MM.1S (cell line): Measurements from ENCODE around the gene CRYBB3.

Source experiments
- DNase-seq: peaks from one replicate; pipeline ENCODE4 v3.0.0-alpha.2; 2015
- H2AFZ ChIP-seq: fragments of 300-600 bp; sonication (generic); 2 replicates; pipeline ENCODE4 v1.6.0; 2016; ENCODE audit warnings: antibody characterized with exemption, low read length
- H3F3A ChIP-seq: fragments of 300-600 bp; sonication (generic); 2 replicates; pipeline ENCODE4 v1.6.1; 2016; ENCODE audit warnings: mild to moderate bottlenecking, antibody characterized with exemption, low read length, moderate library complexity, mixed read lengths; ENCODE audit not compliant: insufficient read depth
- H3K27ac ChIP-seq: fragments of 300-600 bp; sonication (generic); 2 replicates; pipeline ENCODE4 v1.5.1; 2016; ENCODE audit warnings: mild to moderate bottlenecking, low read length
- H3K27me3 ChIP-seq: fragments of 300-600 bp; sonication (generic); replicated peaks from 2 replicates; pipeline ENCODE4 v1.6.0; 2016; ENCODE audit warnings: low read length; ENCODE audit not compliant: insufficient read depth
- H3K36me3 ChIP-seq: fragments of 300-600 bp; sonication (generic); replicated peaks from 2 replicates; pipeline ENCODE4 v1.6.1; 2016; ENCODE audit warnings: mild to moderate bottlenecking, low read length, mixed read lengths; ENCODE audit not compliant: insufficient read depth
- H3K4me1 ChIP-seq: fragments of 300-600 bp; sonication (generic); 2 replicates; pipeline ENCODE4 v1.6.1; 2016; ENCODE audit warnings: low read length, mixed read lengths
- H3K4me2 ChIP-seq: fragments of 300-600 bp; sonication (generic); 2 replicates; pipeline ENCODE4 v1.6.0; 2016; ENCODE audit warnings: low read depth, low read length
- H3K4me3 ChIP-seq: fragments of 300-600 bp; sonication (generic); 2 replicates; pipeline ENCODE4 v1.5.1; 2016; ENCODE audit warnings: low read length, mixed read lengths
- H3K79me2 ChIP-seq: fragments of 300-600 bp; sonication (generic); 2 replicates; pipeline ENCODE4 v1.6.1; 2016; ENCODE audit warnings: mixed run types, low read length, mixed read lengths
- H3K9ac ChIP-seq: fragments of 300-600 bp; sonication (generic); 2 replicates; pipeline ENCODE4 v1.6.1; 2016; ENCODE audit warnings: low read length, mixed read lengths
- H3K9me2 ChIP-seq: fragments of 300-600 bp; sonication (generic); replicated peaks from 2 replicates; pipeline ENCODE4 v1.6.1; 2016; ENCODE audit warnings: mild to moderate bottlenecking, low read length, mixed read lengths; ENCODE audit not compliant: insufficient read depth
- H3K9me3 ChIP-seq: fragments of 300-600 bp; sonication (generic); replicated peaks from 2 replicates; pipeline ENCODE4 v1.6.1; 2016; ENCODE audit warnings: mild to moderate bottlenecking, low read length, mixed read lengths; ENCODE audit not compliant: insufficient read depth
- H4K20me1 ChIP-seq: fragments of 300-600 bp; sonication (generic); 2 replicates; pipeline ENCODE4 v1.6.1; 2016; ENCODE audit warnings: mild to moderate bottlenecking, low read length, moderate library complexity, mixed read lengths; ENCODE audit not compliant: insufficient read depth
- CTCF ChIP-seq: fragments of 300-600 bp; sonication (generic); IDR thresholded peaks from 2 replicates; pipeline ENCODE4 v1.5.1; 2016; ENCODE audit warnings: antibody characterized with exemption, low read length, mixed read lengths
- EZH2 ChIP-seq: fragments of 300-600 bp; sonication (generic); optimal IDR thresholded peaks from 2 replicates; pipeline ENCODE3; 2017; ENCODE audit warnings: low read depth, mild to moderate bottlenecking, antibody characterized with exemption, low read length, mixed read lengths
- EZH2phosphoT487 ChIP-seq: fragments of 300-600 bp; sonication (generic); IDR thresholded peaks from 2 replicates; pipeline ENCODE4 v1.6.1; 2018; ENCODE audit warnings: antibody characterized with exemption, low read length

Gene CRYBB3

GRCh38 chr22:25206998-25207397 is 7.3 kb downstream of the CRYBB3 start:
- H3K79me2 ChIP-seq = no peaks in the 10 kb centered on the region
- H3K4me1 ChIP-seq = no peaks in the 10 kb centered on the region
- no peak overlapping the region for H3K27ac ChIP-seq
- no peak overlapping the region for H2AFZ ChIP-seq
- no peaks in the 10 kb centered on the region for H3F3A ChIP-seq
- no peaks in the 10 kb centered on the region for H3K9me3 ChIP-seq
- peaks cover 48% of the 10 kb centered on the region for H3K27me3 ChIP-seq
- no peak overlapping the region for H3K9ac ChIP-seq
- no peaks in the 10 kb centered on the region for H3K9me2 ChIP-seq
- no peaks in the 10 kb centered on the region for H3K36me3 ChIP-seq
- no peak for DNase-seq
- H4K20me1 ChIP-seq = no peaks in the 10 kb centered on the region
- H3K4me3 ChIP-seq = no peak overlapping the region
- H3K4me2 ChIP-seq = no peak overlapping the region
- TF ChIP-seq EZH2 = no peak
- no peak for TF ChIP-seq CTCF
- no peak for TF ChIP-seq EZH2phosphoT487

GRCh38 chr22:25207553-25208157 is 8.0 kb downstream of the CRYBB3 start:
- TF ChIP-seq EZH2phosphoT487 (no peak), CTCF (no peak), EZH2 (no peak)
- H3K4me2 ChIP-seq = no peak overlapping the region
- H3K4me1 ChIP-seq = no peaks in the 10 kb centered on the region
- DNase-seq = no peak
- H3K9ac ChIP-seq = no peak overlapping the region
- no peak overlapping the region for H3K4me3 ChIP-seq
- no peaks in the 10 kb centered on the region for H3K9me2 ChIP-seq
- H2AFZ ChIP-seq = no peak overlapping the region
- H4K20me1 ChIP-seq = no peaks in the 10 kb centered on the region
- H3K36me3 ChIP-seq = no peaks in the 10 kb centered on the region
- H3K27ac ChIP-seq = no peak overlapping the region
- no peaks in the 10 kb centered on the region for H3K9me3 ChIP-seq
- H3K27me3 ChIP-seq = peaks cover 54% of the 10 kb centered on the region
- no peaks in the 10 kb centered on the region for H3K79me2 ChIP-seq
- H3F3A ChIP-seq = no peaks in the 10 kb centered on the region

DNA sequence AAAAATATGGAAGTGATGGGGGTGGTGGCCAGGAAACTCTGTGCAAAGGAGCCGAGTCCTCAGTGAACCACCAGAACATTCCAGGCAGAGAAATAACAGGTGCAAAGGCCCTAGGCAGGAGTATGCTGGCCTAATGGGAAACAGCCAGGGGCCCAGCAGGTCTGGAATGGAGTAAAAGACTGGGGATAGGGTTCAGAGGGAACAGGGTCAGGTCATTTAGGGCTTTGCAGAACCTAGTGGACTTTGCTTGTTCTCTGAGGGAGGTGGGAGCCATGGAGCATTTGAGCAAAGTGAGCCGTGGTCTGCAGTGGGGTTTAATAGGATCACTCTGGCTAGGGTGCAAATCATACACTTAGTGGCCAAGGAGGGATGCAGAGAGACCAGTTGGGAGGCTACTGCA is 8.7 kb downstream of the CRYBB3 start:
- H4K20me1 ChIP-seq = no peaks in the 10 kb centered on the region
- TF ChIP-seq CTCF (no peak), EZH2 (no peak), EZH2phosphoT487 (no peak)
- H2AFZ ChIP-seq = no peak overlapping the region
- H3K27me3 ChIP-seq = peaks cover 60% of the 10 kb centered on the region
- DNase-seq = no peak
- no peaks in the 10 kb centered on the region for H3K9me2 ChIP-seq
- H3K79me2 ChIP-seq = no peaks in the 10 kb centered on the region
- no peaks in the 10 kb centered on the region for H3K9me3 ChIP-seq
- H3K4me3 ChIP-seq = no peak overlapping the region
- H3K9ac ChIP-seq = no peak overlapping the region
- no peak overlapping the region for H3K4me2 ChIP-seq
- H3F3A ChIP-seq = no peaks in the 10 kb centered on the region
- H3K4me1 ChIP-seq = no peaks in the 10 kb centered on the region
- no peak overlapping the region for H3K27ac ChIP-seq
- no peaks in the 10 kb centered on the region for H3K36me3 ChIP-seq
